ENCODE data around the gene DCAF4.
A peak's percentile ranks its signal among the peaks of the same experiment; 100 is the strongest.

DNA sequence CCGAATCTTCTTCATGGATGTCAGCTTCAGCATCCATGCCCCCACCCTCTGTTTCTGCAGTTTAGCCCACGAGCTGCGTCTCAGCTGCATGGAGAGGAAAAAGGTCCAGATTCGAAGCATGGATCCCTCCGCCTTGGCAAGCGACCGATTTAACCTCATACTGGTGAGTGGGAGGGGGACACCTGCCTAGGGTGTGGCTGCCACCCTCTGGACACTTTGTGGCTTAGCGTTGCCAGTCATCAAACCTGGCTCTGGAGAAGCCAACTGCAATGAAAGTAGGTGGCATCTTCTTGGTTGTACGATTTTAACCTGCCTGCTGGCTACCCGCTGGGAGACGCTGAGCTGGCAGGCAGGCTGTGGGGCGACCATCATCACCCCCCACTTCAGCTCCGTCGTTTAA lies 16.7 kb downstream of the DCAF4 start:
- TF ChIP-seq, protein P1, sequence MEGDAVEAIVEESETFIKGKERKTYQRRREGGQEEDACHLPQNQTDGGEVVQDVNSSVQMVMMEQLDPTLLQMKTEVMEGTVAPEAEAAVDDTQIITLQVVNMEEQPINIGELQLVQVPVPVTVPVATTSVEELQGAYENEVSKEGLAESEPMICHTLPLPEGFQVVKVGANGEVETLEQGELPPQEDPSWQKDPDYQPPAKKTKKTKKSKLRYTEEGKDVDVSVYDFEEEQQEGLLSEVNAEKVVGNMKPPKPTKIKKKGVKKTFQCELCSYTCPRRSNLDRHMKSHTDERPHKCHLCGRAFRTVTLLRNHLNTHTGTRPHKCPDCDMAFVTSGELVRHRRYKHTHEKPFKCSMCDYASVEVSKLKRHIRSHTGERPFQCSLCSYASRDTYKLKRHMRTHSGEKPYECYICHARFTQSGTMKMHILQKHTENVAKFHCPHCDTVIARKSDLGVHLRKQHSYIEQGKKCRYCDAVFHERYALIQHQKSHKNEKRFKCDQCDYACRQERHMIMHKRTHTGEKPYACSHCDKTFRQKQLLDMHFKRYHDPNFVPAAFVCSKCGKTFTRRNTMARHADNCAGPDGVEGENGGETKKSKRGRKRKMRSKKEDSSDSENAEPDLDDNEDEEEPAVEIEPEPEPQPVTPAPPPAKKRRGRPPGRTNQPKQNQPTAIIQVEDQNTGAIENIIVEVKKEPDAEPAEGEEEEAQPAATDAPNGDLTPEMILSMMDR (conservative IDR thresholded peaks at IDR 0.05; ENCODE audit: low read depth, low read length), result 0 out of 2 replicates have a peak, but pooled peaks have one; percentile 19
- no peak for TF ChIP-seq EZH2 (IDR thresholded peaks at IDR 0.05; ENCODE audit: borderline replicate concordance, low read depth, low read length, poor library complexity, severe bottlenecking)
